Breast epithelium (tissue), 3 donors: Measurements from ENCODE around the gene CADPS.

ENCODE experiments used
- POLR2A ChIP-seq: fragments of 450-650 bp; IDR thresholded peaks from one replicate; pipeline ENCODE4 v1.6.1; 2016; ENCODE audit warnings: antibody characterized with exemption, mild to moderate bottlenecking, moderate library complexity
- POLR2AphosphoS5 ChIP-seq, 3 donors: sonication (generic); formaldehyde crosslinking; IDR thresholded peaks; one replicate each; pipeline ENCODE4 v1.6.1; 2017; ENCODE audit warnings: antibody characterized with exemption in 3 of 3
- TF ChIP-seq, protein P1 (sequence below), 3 donors: fragments of 450-650 bp; IDR thresholded peaks; one replicate each; pipeline ENCODE4 v1.5.1; 2016 to 2017; ENCODE audit warnings: antibody characterized with exemption in 3 of 3, mild to moderate bottlenecking in 3 of 3, moderate library complexity in 3 of 3

- TF ChIP-seq, protein P1, sequence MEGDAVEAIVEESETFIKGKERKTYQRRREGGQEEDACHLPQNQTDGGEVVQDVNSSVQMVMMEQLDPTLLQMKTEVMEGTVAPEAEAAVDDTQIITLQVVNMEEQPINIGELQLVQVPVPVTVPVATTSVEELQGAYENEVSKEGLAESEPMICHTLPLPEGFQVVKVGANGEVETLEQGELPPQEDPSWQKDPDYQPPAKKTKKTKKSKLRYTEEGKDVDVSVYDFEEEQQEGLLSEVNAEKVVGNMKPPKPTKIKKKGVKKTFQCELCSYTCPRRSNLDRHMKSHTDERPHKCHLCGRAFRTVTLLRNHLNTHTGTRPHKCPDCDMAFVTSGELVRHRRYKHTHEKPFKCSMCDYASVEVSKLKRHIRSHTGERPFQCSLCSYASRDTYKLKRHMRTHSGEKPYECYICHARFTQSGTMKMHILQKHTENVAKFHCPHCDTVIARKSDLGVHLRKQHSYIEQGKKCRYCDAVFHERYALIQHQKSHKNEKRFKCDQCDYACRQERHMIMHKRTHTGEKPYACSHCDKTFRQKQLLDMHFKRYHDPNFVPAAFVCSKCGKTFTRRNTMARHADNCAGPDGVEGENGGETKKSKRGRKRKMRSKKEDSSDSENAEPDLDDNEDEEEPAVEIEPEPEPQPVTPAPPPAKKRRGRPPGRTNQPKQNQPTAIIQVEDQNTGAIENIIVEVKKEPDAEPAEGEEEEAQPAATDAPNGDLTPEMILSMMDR (IDR thresholded peaks at IDR 0.05) = no peak
- TF ChIP-seq POLR2A (no peak), POLR2AphosphoS5 (IDR thresholded peaks at IDR 0.05) (no peak)
Measured at GRCh38 chr3:62888180-62888579, 13.0 kb upstream of the CADPS start.
